ENCODE results near the gene GPR132.

- TF ChIP-seq CTCF (IDR thresholded peaks at IDR 0.05; ENCODE audit: poor library complexity, severe bottlenecking) (no peak), POLR2AphosphoS5 (IDR thresholded peaks at IDR 0.05) (no peak), EP300 (conservative IDR thresholded peaks at IDR 0.05; ENCODE audit: poor library complexity, severe bottlenecking) (no peak), MXI1 (conservative IDR thresholded peaks at IDR 0.05; ENCODE audit: poor library complexity, severe bottlenecking) (no peak), SMC3 (conservative IDR thresholded peaks at IDR 0.05; ENCODE audit: poor library complexity) (no peak), EZH2 (IDR thresholded peaks at IDR 0.05; ENCODE audit: borderline replicate concordance, insufficient read depth, low read length, poor library complexity, severe bottlenecking) (no peak), RAD21 (conservative IDR thresholded peaks at IDR 0.05) (no peak)
Observed at GRCh38 chr14:105092171-105093037, 27.2 kb upstream of the GPR132 start.
